Trophoblast cell (in vitro differentiated cells and primary cell): ENCODE data around the gene DPF1.
"Not testable (repeated sequence)": the region's sequence is repeated elsewhere in the genome, so short reads cannot be mapped to it uniquely, and the experiment has no call there.

Experiments
- DNase-seq, 2 donors: peaks; one replicate each; pipeline ENCODE4 v3.0.0-alpha.2; 2016
- H2AFZ ChIP-seq: 2 replicates; pipeline ENCODE4 v1.6.1; 2013; ENCODE audit warnings: low read length, moderate library complexity, mild to moderate bottlenecking; ENCODE audit not compliant: insufficient read depth, poor library complexity
- H2AK5ac ChIP-seq: 2 replicates; pipeline ENCODE4 v1.6.1; 2013; ENCODE audit warnings: mild to moderate bottlenecking, low read length
- H2BK120ac ChIP-seq: 2 replicates; pipeline ENCODE4 v1.6.1; 2013; ENCODE audit warnings: low read length, mild to moderate bottlenecking, moderate library complexity; ENCODE audit not compliant: insufficient read depth, poor library complexity
- H2BK12ac ChIP-seq: 2 replicates; pipeline ENCODE4 v1.6.1; 2013; ENCODE audit warnings: mild to moderate bottlenecking, low read length, moderate library complexity
- H2BK5ac ChIP-seq: 2 replicates; pipeline ENCODE4 v1.6.1; 2013; ENCODE audit warnings: low read length, low read depth, moderate library complexity, mild to moderate bottlenecking; ENCODE audit not compliant: poor library complexity
- H3K14ac ChIP-seq: 2 replicates; pipeline ENCODE4 v1.6.1; 2013; ENCODE audit warnings: mild to moderate bottlenecking, low read length
- H3K18ac ChIP-seq: 2 replicates; pipeline ENCODE4 v1.6.1; 2013; ENCODE audit warnings: mild to moderate bottlenecking, low read length
- H3K23ac ChIP-seq: 2 replicates; pipeline ENCODE4 v1.6.1; 2013; ENCODE audit warnings: low read length
- H3K27ac ChIP-seq: 2 replicates; pipeline ENCODE4 v1.5.1; 2013; ENCODE audit warnings: low read depth, mild to moderate bottlenecking, inconsistent platforms, low read length, moderate library complexity
- H3K27me3 ChIP-seq: 2 replicates; pipeline ENCODE4 v1.6.1; 2013; ENCODE audit warnings: inconsistent platforms, mild to moderate bottlenecking, low read length, moderate library complexity; ENCODE audit not compliant: insufficient read depth
- H3K36me3 ChIP-seq, 2 experiments: 1 replicate in 1 of 2; 2 replicates in 1 of 2; pipeline ENCODE4 v1.6.1; 2013; ENCODE audit warnings: low read length in 2 of 2, mild to moderate bottlenecking in 2 of 2, moderate library complexity in 1 of 2; ENCODE audit not compliant: insufficient read depth in 2 of 2, control insufficient read depth in 1 of 2
- H3K4ac ChIP-seq: 2 replicates; pipeline ENCODE4 v1.6.1; 2013; ENCODE audit warnings: low read depth, mild to moderate bottlenecking, low read length, moderate library complexity
- H3K4me1 ChIP-seq, 2 experiments: 1 replicate in 1 of 2; 2 replicates in 1 of 2; pipeline ENCODE4 v1.6.1; 2013; ENCODE audit warnings: low read length in 2 of 2, mild to moderate bottlenecking in 2 of 2, moderate library complexity in 1 of 2; ENCODE audit not compliant: insufficient read depth in 2 of 2, control insufficient read depth in 1 of 2
- H3K4me2 ChIP-seq: 2 replicates; pipeline ENCODE4 v1.6.1; 2013; ENCODE audit warnings: inconsistent platforms, mild to moderate bottlenecking, low read length, moderate library complexity
- H3K4me3 ChIP-seq: 2 replicates; pipeline ENCODE4 v1.5.1; 2013; ENCODE audit warnings: mild to moderate bottlenecking, low read depth, low read length, inconsistent platforms
- H3K79me1 ChIP-seq: one replicate; pipeline ENCODE4 v1.6.1; 2013; ENCODE audit warnings: low read length
- H3K79me2 ChIP-seq: 2 replicates; pipeline ENCODE4 v1.6.1; 2013; ENCODE audit warnings: low read length, mild to moderate bottlenecking; ENCODE audit not compliant: control insufficient read depth, insufficient read depth, poor library complexity
- H3K9ac ChIP-seq: 2 replicates; pipeline ENCODE4 v1.6.1; 2013; ENCODE audit warnings: mild to moderate bottlenecking, low read length
- H3K9me3 ChIP-seq: 2 replicates; pipeline ENCODE4 v1.6.1; 2013; ENCODE audit warnings: low read depth, mild to moderate bottlenecking, control low read depth, inconsistent platforms, low read length; ENCODE audit not compliant: insufficient read depth
- H4K12ac ChIP-seq: 2 replicates; pipeline ENCODE4 v1.6.1; 2013; ENCODE audit warnings: low read depth, mild to moderate bottlenecking, low read length, moderate library complexity
- H4K8ac ChIP-seq: 2 replicates; pipeline ENCODE4 v1.6.1; 2013; ENCODE audit warnings: low read depth, mild to moderate bottlenecking, low read length, moderate library complexity
- H4K91ac ChIP-seq: one replicate; pipeline ENCODE4 v1.6.1; 2013; ENCODE audit warnings: low read depth, mild to moderate bottlenecking, low read length, moderate library complexity
- WGBS: extraction: QIAGEN DNeasy Blood & Tissue Kit; methylation state at CpG from one replicate; pipeline ENCODE4 v1.1.7; 2013; ENCODE audit warnings: missing lambda C conversion rate; ENCODE audit not compliant: insufficient read length, insufficient coverage; ENCODE audit errors: extremely low coverage; 5-methylcytosine and 5-hydroxymethylcytosine counted together

Gene DPF1

DNA sequence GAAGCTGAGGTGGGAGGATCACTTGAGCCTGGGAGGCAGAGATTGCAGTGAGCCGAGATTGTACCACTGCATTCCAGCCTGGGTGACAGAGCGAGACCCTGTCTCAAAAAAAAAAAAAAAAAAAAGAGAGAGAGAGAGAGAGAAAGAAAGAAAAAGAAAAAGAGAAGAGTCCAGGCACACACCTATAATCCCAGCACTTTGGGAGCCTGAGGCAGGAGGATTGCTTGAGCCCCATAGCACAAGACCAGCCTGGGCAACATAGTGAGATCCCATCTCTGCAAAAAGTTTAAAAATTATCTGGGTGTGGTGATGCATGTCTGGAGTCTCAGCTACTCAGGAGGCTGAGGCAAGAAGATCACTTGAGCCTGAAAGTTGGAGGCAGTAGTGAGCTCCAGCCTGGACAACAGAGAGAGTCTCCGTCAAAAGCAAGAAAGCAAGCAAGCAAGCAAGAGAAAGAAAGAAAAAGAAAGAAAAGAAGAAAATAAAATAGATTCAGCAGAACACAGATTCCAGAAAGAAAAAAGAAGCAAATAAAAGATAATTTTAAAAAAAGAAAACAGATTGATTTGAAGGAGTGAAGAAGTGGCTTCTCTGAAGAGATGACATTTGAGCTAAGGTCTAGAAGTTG is 6.6 kb upstream of the DPF1 start:
- not testable (repeated sequence) for H3K18ac ChIP-seq, H4K8ac ChIP-seq
- peaks cover 25% of the 10 kb centered on the region for H3K27me3 ChIP-seq

DNA sequence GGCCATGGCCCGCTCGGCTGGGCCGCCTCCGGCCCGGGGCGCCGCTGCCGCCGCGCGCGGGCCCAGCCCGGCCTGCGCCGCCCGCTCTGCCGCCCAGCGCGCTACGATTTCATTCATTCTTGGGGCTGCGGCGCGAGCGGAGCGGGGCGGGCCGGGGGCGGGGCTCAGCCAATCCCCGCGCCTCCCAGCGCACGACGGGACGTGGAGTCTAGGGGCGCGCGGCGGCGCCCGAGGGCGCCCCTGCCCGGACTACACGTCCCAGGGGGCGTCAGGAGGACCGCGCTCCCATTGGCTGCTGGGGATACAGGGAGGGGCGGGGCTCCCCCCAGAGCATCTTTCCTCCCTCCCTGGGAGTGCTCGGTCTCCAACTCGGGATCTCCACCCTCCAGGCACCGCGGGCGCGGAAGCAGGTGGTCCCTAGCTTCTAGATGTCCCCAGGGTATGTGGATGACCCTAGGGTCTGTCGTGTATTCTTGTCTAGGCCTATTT is 5.6 kb upstream of the DPF1 start:
- Histone ChIP-seq H4K12ac (no peak overlapping the region), H2BK5ac (no peak overlapping the region), H3K79me2 (no peaks in the 10 kb centered on the region), H2AFZ (no peak overlapping the region), H3K18ac (no peak overlapping the region), H3K4ac (no peak overlapping the region), H4K8ac (no peak overlapping the region), H3K9ac (no peak overlapping the region), H3K4me1 (peaks cover 0 to 2% of the 10 kb centered on the region in 2 experiments), H3K27ac (no peak overlapping the region), H3K9me3 (no peaks in the 10 kb centered on the region), H2AK5ac (no peak overlapping the region), H3K4me3 (peak overlapping the region; percentile 14), H3K4me2 (peak overlapping the region; percentile 72), H2BK12ac (no peak overlapping the region), H2BK120ac (no peak overlapping the region), H4K91ac (no peak overlapping the region), H3K27me3 (peaks cover 25% of the 10 kb centered on the region), H3K36me3 (no peaks in the 10 kb centered on the region), H3K14ac (no peak overlapping the region), H3K79me1 (no peaks in the 10 kb centered on the region), H3K23ac (no peak overlapping the region)
- DNase-seq, result peak in 1 of 2 donors; percentile 18
- no CpG with 5 or more reads among the region's 54 CpGs for WGBS

More for the DNA sequence above, 6.6 kb upstream of the DPF1 start:
- H2AFZ ChIP-seq, H2BK5ac ChIP-seq, H3K4me2 ChIP-seq, H3K14ac ChIP-seq, H3K9ac ChIP-seq, H3K36me3 ChIP-seq, H3K4me1 ChIP-seq, H3K9me3 ChIP-seq, DNase-seq, H3K23ac ChIP-seq, H4K12ac ChIP-seq, H3K27ac ChIP-seq, H2AK5ac ChIP-seq, H2BK12ac ChIP-seq, H3K79me1 ChIP-seq, H4K91ac ChIP-seq, H3K4ac ChIP-seq, H3K79me2 ChIP-seq, H3K4me3 ChIP-seq, H2BK120ac ChIP-seq: not testable (repeated sequence)
- WGBS, result no CpG with 5 or more reads among the region's 3 CpGs

DNA sequence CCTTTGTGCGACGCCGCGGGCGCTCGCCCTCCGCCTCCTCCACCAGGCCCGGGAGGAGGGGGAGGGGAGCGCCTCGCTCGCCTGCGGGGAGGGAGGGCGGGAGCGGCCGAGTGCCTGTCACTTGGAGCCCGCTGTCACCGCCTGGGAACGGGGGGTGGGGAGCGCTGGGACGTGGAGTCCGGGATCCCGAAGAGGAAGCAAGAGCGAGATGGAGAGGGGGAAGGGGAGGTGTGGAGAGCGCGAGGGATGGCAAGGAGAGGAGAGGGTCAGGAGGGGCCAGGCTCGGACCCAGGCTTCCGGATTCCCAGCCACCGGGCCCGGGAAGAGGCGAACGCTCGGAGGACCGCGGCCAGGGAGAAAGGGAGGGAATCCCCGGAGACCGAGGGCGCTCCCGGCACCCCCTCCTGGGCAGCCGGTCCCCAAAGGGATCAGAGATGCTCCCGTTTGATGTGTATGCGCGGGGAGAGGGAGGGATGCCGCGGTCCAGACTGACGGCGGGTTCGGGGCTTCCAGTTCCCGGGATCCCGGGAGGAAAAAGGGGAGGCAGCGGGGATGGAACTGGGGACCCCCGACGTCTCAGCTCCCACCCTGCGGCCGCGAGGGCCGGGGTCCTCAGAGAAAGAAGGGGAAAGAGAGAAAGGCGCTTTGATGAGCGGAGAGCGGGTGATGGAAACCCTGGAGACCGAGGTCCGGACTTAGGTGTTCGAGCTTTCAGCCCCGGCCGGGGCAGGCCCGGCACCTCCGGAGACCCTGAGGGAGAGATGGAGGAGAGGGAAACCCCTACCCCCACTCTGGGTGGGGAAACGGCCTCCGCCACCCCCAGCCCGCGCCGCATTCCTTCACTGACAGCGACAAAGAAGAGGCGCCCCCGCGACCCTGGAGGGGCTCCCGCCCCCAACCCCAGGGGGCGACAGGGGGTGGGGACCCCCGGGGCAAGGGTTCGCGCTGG is 4.7 kb upstream of the DPF1 start:
- Histone ChIP-seq H3K79me1 (no peaks in the 10 kb centered on the region), H3K36me3 (no peaks in the 10 kb centered on the region), H2BK120ac (no peak overlapping the region), H3K4me1 (peaks cover 3 to 7% of the 10 kb centered on the region in 2 experiments), H3K79me2 (peaks cover 2% of the 10 kb centered on the region), H4K12ac (no peak overlapping the region), H4K91ac (no peak overlapping the region), H3K18ac (no peak overlapping the region), H2AK5ac (no peak overlapping the region), H3K4ac (no peak overlapping the region), H3K14ac (no peak overlapping the region), H2BK5ac (no peak overlapping the region), H2BK12ac (no peak overlapping the region), H3K27me3 (peaks cover 25% of the 10 kb centered on the region), H3K4me3 (no peak overlapping the region), H3K9me3 (no peaks in the 10 kb centered on the region), H3K9ac (no peak overlapping the region), H3K23ac (no peak overlapping the region), H4K8ac (no peak overlapping the region), H3K4me2 (peak overlapping the region; percentile 72), H3K27ac (no peak overlapping the region), H2AFZ (no peak overlapping the region)
- WGBS, result no CpG with 5 or more reads among the region's 80 CpGs
- no peak for DNase-seq

DNA sequence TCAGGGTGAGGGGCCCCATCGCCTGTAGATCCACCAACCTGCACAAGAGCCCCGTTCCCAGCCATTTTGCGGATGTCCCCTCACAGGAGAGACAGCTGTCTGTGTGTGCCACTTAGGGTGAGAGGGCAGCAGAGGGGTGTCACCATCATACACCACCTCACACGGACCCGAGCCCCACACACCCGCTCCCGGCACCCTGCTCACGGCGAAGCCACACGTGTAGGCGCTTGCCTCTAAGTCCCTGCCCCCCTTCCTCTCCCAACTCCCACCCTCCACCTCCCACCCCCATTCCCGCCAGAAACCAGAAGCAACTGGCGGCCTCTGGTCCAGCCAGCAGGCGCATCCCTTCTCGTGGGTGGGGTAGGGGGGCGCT is 4.0 kb upstream of the DPF1 start:
- H4K91ac ChIP-seq, result no peak overlapping the region
- no CpG with 5 or more reads among the region's 16 CpGs for WGBS
- no peaks in the 10 kb centered on the region for H3K79me1 ChIP-seq
- H3K9ac ChIP-seq, result no peak overlapping the region
- H2BK5ac ChIP-seq, result no peak overlapping the region
- no peak overlapping the region for H4K8ac ChIP-seq
- no peaks in the 10 kb centered on the region for H3K36me3 ChIP-seq
- H3K4me2 ChIP-seq, result no peak overlapping the region
- no peak for DNase-seq
- H3K79me2 ChIP-seq, result peaks cover 2% of the 10 kb centered on the region
- H3K9me3 ChIP-seq, result no peaks in the 10 kb centered on the region
- H3K27me3 ChIP-seq, result peaks cover 25% of the 10 kb centered on the region
- no peak overlapping the region for H2AFZ ChIP-seq
- H3K18ac ChIP-seq, result no peak overlapping the region
- H3K27ac ChIP-seq, result no peak overlapping the region
- peaks cover 3 to 7% of the 10 kb centered on the region in 2 experiments for H3K4me1 ChIP-seq
- H3K4ac ChIP-seq, result no peak overlapping the region
- no peak overlapping the region for H3K14ac ChIP-seq
- no peak overlapping the region for H2BK12ac ChIP-seq
- no peak overlapping the region for H2BK120ac ChIP-seq
- no peak overlapping the region for H3K23ac ChIP-seq
- H2AK5ac ChIP-seq, result no peak overlapping the region
- H4K12ac ChIP-seq, result no peak overlapping the region
- no peak overlapping the region for H3K4me3 ChIP-seq
